Stimulated activated naive CD4-positive, alpha-beta T cell treated with Interleukin-2 at 50 U/mL for 16 hours (primary cell): ENCODE data around the gene CES4A.
"Not testable (repeated sequence)": the region's sequence is repeated elsewhere in the genome, so short reads cannot be mapped to it uniquely, and the experiment has no call there.

Experiments
- DNase-seq: peaks from one replicate; lab custom pipeline; 2025; lab: John Stamatoyannopoulos, UW

CES4A gene

GRCh38 chr16:66956154-66956457 lies 32.3 kb upstream of the CES4A start:
- DNase-seq, result not testable (repeated sequence)

- DNase-seq, result no peak
Measured at GRCh38 chr16:66958857-66959703, 29.3 kb upstream of the CES4A start.

DNA sequence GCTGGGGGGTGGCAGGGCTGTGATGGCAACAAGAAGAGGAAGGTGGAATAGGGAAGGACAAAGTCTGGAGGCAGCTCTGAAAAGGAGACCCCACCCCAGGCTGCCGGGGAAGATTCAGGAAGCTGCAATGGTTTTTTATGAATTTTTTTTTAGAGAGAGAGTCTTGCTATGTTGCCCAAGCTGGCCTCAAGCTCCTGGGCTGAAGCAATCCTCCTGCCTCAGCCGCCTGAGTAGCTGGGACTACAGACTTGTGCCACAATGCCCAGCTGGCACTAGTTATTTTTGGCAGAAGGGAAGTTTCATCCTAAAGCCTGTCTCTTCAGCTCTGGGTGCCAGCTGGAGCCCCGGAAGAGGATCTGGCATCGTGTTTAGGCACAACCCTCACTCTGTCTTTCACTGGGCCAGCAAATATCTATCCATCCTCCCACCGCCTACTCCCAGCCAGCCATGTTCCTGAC lies 28.7 kb upstream of the CES4A start:
- no peak for DNase-seq

- DNase-seq, result no peak
Measured at GRCh38 chr16:66960270-66960669, 28.1 kb upstream of the CES4A start.

GRCh38 chr16:66961065-66961744 lies 27.2 kb upstream of the CES4A start, which contains the start of gene CES3:
CES3 (plus strand) TSS chr16:66961266; CDS start chr16:66961308, 42 bp downstream.
- DNase-seq, result peak; percentile 50

- DNase-seq, result no peak
Measured at GRCh38 chr16:66961914-66962313, 26.5 kb upstream of the CES4A start.

DNA sequence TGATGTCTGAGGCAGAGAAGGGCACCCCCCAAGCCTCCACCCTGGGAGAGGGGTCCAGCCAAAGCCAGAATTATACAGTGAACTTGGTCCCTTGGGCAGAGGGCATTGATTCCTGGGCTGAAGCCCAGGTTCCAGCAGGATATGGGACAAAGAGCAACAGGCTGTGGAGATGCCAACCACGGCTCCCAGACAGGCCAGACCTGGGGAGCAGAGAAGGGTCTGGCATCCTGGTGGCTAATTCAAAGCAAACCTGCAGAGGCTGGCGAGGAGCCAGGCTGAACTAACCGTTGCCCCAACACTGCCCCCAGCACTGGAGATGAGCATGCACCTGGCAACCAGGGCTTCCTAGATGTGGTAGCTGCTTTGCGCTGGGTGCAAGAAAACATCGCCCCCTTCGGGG lies 24.3 kb upstream of the CES4A start:
- no peak for DNase-seq

DNA sequence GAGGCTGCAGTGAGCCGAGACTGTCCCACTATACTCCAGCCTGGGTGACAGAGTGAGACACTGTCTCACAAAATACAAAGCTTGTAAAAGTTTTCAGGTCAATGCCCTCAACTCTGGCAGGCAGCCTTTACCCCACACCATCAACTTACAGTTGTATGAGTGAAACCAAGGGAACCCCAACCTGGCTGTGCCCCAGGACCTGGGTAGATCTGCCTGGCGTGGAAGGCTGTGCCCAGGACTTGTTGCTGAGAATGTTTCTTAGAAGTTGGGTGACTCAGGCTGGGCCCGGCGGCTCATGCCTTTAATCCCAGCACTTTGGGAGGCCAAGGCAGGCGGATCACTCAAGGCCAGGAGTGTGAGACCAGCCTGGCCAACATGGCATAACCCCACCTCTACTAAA lies 19.5 kb upstream of the CES4A start:
- no peak for DNase-seq

GRCh38 chr16:66970775-66971720 lies 17.3 kb upstream of the CES4A start:
- DNase-seq, result no peak

DNA sequence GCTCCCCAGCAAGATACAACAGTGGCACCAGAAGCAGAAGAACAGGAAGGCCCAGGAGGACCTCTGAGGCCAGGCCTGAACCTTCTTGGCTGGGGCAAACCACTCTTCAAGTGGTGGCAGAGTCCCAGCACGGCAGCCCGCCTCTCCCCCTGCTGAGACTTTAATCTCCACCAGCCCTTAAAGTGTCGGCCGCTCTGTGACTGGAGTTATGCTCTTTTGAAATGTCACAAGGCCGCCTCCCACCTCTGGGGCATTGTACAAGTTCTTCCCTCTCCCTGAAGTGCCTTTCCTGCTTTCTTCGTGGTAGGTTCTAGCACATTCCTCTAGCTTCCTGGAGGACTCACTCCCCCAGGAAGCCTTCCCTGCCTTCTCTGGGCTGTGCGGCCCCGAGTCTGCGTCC lies 15.4 kb upstream of the CES4A start:
- no peak for DNase-seq

DNA sequence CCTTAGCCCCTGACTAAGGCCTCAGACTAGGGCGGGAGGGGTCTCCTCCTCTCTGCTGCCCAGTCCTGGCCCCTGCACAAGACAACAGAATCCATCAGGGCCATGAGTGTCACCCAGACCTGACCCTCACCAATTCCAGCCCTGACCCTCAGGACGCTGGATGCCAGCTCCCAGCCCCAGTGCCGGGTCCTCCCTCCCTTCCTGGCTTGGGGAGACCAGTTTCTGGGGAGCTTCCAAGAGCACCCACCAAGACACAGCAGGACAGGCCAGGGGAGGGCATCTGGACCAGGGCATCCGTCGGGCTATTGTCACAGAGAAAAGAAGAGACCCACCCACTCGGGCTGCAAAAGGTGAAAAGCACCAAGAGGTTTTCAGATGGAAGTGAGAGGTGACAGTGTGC lies 14.7 kb upstream of the CES4A start:
- no peak for DNase-seq

DNA sequence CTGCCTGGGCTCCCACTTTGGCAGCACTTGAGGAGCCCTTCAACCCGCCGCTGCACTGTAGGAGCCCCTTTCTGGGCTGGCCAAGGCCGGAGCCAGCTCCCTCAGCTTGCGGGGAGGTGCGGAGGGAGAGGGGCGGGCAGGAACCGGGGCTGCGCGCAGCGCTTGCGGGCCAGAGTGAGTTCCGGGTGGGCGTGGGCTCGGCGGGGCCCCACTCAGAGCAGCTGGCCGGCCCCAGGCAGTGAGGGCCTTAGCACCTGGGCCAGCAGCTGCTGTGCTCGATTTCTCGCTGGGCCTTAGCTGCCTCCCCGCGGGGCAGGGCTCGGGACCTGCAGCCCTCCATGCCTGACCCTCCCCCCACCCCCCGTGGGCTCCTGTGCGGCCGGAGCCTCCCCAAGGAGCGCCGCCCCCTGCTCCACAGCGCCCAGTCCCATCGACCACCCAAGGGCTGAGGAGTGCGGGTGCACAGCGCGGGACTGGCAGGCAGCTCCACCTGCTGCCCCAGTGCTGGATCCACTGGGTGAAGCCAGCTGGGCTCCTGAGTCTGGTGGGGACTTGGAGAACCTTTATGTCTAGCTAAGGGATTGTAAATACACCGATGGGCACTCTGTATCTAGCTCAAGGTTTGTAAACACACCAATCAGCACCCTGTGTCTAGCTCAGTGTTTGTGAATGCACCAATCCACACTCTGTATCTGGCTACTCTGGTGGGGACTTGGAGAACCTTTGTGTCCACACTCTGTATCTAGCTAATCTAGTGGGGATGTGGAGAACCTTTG lies 14.0 kb upstream of the CES4A start:
- not testable (repeated sequence) for DNase-seq

DNA sequence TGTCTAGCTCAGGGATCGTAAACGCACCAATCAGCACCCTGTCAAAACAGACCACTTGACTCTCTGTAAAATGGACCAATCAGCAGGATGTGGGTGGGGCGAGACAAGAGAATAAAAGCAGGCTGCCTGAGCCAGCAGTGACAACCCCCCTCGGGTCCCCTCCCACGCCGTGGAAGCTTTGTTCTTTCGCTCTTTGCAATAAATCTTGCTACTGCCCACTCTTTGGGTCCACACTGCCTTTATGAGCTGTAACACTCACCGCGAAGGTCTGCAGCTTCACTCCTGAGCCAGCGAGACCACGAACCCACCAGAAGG lies 13.5 kb upstream of the CES4A start:
- DNase-seq, result peak; percentile 47

GRCh38 chr16:66975302-66975893 lies 13.0 kb upstream of the CES4A start:
- no peak for DNase-seq

DNA sequence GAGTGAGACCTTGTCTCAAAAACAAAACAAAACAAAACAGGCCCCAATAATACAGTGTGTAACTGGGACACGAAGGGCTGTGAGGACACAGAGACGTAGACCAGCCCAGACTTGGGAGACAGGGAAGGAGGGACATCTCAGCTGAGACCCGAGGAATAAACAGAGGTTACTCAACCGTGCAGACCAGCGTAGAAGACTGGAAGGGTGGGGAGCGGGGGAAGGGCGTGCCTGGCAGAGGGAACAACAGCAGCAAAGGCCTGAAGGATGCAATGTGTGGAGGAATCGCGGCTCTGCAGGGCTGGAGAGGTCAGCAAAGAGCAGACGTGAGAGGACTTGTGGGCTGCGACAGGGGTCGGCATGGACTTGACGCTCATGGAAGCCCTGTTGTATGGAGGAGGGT lies 11.6 kb upstream of the CES4A start:
- DNase-seq, result no peak

DNA sequence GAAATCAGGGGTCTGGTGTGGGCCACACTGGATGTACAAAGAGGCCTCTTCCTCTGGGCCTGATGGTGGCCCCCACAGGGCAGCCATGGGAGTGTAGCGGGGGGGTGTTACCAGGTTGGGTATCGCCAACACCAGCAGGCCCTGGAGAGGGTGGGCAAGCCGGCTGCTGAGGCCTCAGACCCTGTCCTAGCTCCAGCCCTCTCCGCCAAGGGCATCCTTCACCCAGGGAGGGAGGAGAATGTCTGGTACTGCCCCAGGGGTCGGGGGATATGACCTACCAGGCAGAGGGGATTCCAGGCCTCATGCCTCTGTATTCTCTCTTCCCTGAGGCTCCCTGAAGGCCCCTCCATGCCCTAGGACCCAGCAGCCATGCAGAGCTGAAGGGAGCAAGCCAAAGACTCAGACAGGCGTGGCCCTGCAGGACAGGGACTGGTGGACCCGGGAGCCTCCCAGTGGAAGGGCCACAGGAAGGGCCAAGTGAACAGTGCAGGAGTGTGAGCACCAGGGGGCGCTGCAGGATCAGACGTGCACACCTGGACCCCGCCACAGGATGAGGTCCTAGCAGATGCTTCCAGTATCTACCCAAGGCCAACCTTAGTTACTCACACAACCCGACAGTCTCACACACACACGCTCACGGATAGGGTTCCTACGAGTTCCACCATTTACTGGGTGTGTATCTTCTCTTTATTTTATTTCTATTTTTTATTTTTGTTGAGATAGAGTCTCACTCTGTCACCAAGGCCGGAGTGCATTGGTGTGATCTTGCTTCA lies 10.9 kb upstream of the CES4A start:
- peak; percentile 83 for DNase-seq

GRCh38 chr16:66979011-66979717 lies 9.2 kb upstream of the CES4A start:
- DNase-seq, result no peak

DNA sequence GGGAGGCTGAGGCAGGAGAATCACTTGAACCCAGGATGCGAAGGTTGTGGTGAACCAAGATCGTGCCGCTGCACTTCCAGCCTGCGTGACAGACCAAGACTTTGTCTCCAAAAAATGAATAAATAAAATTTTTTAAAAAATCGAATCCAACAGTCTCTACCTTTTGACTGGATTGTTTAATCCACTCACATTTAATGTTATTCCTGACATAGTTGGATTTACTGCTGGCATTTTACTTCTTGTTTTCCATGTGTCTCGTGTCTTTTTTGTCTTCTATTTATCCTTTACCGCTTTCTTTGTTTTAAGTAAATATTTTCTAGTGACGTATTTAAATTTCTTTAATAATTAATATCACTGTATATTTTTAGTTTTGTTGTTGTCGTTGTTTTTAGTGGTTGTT lies 5.4 kb upstream of the CES4A start:
- no peak for DNase-seq

DNA sequence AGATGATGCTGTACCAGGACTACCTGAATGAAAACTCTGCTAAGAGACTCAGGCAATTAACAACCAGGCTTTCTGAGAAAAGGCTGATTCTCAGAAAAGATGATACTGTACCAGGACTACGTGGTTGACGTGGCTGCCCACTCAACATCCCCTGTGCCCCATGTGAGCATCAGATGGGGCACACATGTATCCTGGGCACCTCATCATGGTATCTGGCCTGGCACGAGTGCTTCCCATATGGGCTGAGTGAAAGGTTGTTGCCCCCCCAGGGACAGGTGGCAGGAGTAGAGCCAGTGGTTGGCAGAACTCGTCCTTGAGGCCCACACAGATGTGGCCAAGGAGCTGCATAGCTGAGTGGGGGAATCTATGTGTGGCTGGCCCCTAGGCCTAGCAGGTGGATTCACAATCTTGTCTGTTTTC lies 3.5 kb upstream of the CES4A start:
- DNase-seq, result peak; percentile 72

DNA sequence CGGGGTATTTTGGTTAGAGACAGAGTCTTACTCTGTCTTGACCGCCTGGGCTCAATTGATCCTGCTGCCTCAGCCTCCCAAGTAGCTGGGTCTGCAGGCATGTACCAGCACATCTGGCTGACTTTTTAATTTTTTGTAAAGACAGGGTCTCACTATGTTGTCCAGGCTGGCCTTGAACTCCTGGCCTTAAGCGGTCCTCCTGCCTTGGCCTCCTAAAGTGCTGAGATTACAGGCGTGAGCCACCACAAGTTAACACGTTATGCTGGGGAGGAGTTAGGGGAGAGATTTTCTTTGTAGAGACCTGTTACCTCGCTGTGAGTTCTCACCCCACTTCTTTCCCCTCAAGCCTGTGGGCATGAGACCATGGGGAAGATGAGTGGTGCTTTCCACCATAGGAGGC lies 1.8 kb upstream of the CES4A start:
- DNase-seq, result no peak
